HG03025 (cell line): Measurements from ENCODE around the gene HCRTR1.

ENCODE experiments used
- ATAC-seq: cut with Tn5 transposase; IDR thresholded peaks from one replicate; pipeline ENCODE4 v1.9.1; 2021; ENCODE audit warnings: mild to moderate bottlenecking, moderate library complexity; ENCODE audit not compliant: unreplicated experiment, low FRiP score

The HCRTR1 gene

DNA sequence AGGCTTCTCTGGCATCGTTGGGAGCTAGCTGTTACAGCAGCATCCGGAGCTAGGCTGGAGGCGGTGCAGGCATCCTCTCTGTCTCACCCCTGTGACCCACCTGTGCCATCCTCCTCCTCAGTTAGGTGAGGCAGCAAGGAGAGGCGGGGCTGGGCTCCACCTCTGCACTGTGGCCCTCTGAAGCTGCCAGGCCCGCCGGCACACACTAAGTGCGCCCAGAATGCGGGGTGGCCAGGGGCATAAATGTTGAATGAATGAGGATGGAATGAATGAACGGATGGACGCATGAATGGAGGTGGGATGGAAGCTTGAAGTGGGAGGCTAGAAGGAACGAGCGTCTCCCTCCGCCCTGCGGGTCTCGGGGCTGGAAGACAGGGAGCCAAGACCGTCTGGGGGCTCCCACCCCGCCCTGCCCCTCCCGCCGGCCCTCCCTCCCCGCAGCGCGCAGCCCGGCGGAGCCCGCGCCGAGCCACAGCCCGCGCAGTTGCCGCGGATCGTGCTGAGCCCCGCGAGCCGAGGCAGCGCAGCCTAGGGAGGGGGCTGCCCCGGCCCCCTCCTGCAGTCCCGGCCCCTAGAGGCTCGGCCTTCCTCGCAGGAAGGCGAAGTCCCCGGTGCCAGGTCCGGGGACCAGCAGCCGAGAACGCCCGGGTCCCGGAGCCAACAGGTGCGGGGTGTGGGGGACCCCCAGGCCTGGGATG lies at the start of gene HCRTR1:
Gene HCRTR1 (plus strand): TSS at position 472 of the 698 bp plus-strand sequence. CDS start 1,504 bp downstream, outside the sequence.
- ATAC-seq = no peak

DNA sequence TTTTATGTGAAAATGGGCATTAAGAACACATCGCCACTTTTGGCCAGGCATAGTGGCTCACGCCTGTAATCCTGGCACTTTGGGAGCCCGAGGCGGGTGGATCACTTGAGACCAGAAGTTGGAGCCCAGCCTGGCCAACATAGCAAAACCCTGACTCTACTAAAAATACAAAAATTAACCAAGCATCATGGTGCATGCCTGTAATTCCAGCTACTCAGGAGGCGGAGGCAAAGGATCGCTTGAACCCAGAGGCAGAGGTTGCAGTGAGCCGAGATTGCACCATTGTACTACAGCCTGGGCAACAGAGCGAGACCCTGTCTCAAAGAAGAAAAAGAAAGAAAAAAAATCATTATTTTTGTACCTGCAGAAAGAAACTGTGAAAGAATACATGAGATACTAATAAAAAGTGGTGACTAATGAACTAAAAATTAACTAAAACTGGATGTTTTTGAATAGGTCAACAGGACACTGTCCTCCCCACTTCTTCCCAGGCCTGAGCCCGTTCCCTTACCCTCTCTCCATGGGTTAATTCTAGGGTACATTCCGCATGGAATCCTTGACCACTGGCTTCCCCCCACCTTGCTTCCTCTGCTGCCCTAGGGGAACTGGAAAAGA lies 49.4 kb upstream of the HCRTR1 start:
- no peak for ATAC-seq

DNA sequence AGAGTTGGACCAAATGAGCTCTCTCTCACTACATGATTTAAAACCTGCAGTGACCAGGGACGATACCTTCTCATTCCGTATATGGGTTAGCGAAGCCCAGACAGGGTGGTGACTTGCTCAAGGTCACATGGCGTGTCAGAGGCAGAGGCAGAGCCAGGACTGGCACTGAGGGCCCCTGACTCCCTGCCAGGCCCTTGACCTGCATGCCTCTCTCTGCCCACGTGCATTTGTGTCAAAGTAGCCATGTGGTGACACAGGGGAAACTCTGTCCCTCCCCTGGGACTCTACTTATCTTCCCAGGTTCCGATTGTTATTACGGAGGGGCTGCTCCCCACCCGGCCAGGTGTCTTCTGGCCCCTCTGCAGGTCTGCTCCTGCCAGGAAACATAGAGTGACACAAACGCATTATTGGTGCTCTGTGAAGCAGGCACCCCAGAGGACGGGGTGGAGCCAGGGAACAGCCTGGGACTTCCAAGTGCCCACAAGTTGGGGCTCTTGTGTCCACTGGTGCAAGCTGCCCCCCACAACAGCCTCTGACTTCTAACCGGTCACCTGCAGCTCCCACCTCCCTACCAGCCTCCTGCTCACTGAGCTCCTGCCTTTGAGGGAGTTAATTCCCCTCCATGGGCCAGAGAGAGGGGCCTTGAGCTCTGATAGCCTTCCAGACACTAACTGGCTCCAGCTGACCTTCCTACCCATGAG lies 48.4 kb upstream of the HCRTR1 start:
- ATAC-seq = no peak

DNA sequence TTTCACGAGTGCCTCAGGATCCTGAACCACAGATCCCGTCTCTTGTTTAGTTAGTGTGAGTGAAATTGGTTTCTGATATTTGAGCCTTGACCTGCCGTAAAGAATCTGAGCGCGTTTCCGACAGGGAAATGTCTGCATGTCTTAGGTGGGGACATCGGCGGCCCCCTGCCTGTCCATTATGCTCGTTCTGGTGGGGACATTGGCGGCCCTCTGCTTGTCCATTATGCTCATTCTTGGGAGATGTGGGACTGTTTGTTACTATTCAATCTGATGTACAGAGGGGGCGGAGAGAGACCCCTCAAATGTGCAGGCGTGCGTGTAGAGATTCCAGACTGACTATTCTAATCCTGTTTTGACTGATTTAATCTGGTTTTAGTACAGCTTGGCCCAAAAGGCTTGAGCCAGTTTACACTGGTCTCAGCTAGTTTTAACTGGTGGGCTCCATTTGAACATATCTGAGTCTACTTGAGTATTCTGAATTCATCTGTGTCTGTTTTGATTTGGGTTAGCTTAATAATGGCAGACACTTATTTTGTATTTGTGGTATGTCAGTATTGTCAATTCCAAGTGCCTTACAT lies 47.8 kb upstream of the HCRTR1 start:
- ATAC-seq = no peak

DNA sequence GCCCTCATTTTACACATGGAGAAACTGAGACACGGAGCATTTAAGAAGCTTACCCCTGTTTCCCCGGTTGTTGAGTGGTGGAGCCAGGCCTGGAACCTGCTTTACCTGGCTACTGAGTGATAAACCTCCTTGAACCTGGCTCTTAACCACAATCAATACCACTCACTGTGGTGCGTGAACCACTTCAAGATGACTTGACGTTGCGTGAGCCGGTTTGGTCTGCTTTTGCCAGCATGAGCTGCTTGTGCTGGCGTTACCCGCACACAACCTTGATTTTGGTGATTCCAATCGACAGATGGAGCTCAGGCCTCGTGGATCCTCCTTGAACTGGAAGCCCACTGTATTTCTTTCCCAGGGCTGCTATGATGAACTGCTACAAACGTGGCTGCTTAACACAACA lies 47.3 kb upstream of the HCRTR1 start:
- no peak for ATAC-seq

DNA sequence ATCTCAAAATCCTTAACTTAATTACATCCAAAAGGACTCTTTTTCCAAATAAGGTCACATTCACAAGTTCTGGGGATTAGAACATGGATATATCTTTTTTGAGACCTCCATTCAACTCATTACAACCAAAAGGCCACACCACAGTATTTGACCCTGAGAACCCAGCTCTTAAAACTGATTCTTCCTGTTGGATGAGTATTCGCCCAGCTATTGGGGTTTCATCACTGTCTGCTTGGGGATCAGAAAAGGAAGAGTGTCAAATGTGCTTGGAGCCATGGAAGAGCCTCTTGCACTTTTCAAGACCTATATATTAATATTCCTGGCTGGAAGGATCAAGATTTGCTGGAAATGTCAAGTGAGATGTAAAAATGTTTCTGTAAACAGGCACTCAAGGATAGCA lies 46.6 kb upstream of the HCRTR1 start:
- ATAC-seq = no peak

DNA sequence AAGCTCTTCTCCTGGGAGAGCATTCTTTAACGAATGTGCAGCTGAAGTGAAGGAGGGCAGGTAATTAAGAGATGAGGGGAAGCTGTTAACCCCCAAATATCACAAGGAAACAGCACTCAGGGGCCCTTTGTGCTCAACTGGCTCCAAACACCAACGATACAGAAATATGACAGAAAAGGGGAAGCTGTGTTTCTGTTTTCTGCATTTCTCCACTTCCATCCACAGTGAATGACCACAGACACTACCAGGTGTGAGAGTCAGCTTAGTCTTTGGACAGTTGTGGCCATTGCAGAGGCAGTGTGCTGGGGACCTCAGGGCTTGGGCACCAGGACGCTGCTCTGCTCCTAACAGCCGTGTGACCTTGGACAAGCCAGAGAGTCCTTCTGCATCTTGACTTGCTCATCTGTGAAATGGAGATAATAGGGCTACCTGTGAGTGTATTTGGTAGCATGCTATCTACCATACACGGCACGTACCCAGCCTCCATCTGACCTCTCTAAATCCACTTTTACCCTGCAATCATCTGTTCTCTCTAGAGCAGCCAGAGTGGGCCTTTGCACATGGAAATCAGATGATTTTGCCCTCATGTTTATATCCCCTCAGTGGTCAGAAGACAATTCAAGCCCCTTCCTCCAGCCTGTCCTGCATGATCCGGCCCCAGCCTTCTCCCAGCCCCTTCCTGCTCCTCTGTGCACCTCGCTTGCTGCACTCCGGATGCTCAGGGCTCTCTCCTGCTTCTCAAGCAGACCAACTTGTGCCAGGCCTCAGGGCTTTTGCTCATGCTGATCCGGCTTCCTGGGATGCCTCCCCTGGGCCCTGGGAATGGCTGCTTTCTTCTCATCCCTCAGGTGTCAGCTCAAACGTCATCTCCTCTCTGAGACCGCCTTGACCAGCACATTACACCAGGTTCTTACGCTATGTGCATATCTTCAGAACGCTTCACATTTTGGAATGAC lies 45.9 kb upstream of the HCRTR1 start:
- no peak for ATAC-seq

DNA sequence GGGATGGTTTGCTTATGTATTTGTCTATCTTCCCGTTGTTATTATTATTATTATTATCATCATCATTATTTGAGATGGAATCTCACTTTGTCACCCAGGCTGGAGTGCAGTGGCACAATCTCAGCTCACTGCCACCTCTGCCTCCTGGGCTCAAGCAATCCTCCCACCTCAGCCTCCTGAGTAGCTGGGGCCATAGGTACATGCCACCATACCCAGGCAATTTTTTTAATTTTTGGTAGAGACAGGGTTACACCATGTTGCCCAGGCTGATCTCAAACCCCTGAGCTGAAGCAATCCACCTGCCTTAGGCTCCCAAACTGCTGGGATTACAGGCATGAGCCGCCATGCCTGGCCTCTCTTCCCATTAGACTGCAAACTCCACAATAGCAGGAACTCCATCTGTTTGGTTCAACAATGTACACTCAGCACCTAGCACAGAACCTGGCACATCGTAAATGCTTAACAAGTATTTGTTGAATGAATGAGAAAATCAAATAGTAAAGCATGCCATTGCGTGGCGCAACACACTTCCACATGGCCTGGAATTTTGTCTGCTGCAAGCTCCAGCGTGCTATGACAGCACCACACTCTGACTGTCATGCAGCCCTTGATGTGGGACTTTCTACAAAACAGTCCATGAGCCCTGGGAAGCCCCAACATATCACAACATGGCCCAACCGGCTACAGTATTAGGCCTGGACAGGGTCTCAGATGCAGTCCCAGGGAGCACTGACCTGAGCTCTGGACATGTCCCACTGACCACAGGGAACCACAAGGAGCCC lies 45.0 kb upstream of the HCRTR1 start:
- ATAC-seq = no peak

DNA sequence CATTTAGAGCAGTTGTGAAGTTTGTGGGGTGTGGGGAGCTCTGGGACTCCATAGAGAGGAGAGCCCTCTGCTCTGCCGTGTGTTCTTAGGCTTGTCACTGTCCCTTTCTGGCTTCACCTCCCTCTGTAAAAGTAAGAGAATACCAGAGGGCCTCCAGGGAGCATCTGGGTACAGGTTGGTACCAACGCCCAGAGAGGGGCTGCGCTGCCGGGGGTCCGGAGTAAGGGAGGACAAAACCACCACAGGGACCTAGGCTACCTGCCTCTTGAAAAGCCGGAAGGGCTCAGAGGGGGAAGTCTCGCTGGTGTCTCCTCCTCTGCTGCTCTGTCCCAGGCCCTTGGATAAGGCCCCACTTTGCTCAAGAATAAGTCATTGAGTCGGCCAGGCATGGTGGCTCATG lies 44.2 kb upstream of the HCRTR1 start:
- no peak for ATAC-seq

DNA sequence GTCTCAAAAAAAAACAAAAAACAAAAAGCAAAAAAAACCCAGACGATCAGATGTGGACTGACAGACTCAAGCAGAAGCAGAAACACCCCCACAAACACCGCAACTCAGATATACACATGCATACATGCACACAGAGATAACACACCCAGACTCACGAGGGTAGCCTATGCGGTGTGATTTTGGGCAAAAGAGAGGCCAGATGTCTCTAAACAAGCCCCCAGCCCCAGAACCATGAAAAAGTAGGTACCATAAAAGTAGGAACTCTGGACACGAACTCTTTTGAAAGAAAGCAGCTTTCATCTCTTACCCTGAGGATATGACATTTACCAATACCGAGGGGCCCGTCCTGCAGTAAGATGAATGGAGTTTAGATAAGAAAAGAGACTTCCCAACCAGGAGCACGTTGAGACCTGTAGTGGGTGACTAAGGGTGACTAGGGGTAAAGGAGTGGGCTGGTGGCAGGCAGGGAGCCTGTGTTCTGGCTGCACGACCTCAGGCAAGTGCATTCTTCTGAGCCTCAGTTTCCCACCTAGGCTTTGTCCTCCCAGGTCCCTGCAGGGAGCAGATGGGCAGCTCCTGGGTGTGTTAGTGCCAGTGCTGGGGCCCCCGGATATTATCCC lies 42.6 kb upstream of the HCRTR1 start:
- no peak for ATAC-seq

DNA sequence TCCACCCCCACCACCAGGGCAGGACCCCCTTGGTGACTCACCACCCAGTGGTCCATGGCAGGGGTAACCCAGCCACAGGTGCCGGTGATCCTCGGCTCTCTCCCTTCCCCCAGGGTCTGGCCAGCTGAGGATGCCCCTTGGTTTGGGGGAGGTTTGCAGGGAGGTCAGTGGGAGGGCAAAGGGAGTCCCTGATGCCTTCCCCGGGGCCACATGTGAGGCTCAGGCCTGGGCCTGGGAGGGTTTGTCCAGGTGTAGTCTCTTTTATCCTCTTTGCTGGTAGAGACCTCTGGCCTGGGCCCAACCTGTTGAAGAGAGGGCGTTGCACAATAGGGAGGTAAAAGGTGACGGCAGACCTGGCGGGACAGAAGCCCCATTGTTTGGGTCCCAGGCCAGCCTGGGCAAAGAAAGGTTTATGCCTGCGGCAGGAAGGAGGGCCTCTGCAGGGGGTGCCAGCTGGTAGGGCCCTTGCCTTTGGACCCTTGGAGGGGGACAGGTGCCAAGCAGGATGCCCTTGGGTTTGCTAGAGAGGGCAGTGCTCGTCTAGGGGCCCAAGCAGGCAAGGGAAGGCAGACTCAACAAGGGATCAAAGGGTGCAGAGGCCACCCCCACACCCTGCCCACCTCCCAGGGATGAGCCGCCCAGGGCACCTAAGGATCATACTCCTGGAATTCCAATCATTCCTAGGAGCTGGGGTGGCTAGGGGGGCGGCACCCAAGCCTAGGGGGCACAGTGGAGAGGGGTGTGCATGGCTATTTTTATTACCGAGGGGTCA lies 41.9 kb upstream of the HCRTR1 start:
- ATAC-seq = no peak

DNA sequence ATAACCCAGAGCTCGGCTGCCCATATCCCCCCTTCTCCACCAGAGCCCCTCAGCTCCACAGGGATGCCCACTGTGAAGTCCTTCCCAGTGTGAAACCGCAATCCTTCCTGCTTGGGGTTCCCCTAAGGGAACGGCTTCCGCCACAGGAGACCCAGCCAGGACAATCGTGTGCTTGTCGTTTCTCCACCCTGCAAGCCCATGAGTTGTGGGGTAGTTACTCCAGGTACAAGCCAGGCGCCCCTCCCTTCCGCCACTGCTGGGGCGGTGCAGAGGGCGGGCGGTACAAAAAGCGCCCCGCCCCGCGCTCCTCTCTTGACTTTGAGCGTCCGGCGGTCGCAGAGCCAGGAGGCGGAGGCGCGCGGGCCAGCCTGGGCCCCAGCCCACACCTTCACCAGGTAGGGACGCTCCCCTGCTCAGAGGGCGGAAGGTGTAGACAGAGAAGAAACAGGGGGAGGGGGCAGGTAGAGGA lies 41.3 kb upstream of the HCRTR1 start, which contains the start of gene TINAGL1:
Gene TINAGL1 (plus strand): TSS at position 315 of the 469 bp plus-strand sequence. CDS start 634 bp downstream, outside the sequence.
- no peak for ATAC-seq

DNA sequence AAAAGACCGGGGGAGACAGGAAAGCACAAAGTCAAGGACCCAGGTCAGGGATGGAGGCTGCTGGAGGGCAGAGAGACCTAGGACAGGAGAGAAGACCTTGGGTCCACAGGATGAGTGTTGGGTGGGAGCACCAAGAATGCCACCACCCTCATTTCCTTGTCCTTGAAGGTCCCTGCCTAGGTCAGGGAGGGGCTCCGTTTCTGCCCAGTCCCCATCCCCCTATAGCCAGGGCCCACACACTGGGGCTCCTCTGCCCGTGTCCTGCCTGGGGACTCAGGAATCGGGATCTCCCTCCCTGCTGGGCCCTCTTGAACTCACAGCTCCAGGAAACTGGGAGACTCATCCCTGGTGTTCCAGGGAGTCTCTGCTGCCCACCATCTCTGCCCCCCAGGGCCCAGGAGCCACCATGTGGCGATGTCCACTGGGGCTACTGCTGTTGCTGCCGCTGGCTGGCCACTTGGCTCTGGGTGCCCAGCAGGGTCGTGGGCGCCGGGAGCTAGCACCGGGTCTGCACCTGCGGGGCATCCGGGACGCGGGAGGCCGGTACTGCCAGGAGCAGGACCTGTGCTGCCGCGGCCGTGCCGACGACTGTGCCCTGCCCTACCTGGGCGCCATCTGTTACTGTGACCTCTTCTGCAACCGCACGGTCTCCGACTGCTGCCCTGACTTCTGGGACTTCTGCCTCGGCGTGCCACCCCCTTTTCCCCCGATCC lies 40.6 kb upstream of the HCRTR1 start:
- ATAC-seq = no peak

DNA sequence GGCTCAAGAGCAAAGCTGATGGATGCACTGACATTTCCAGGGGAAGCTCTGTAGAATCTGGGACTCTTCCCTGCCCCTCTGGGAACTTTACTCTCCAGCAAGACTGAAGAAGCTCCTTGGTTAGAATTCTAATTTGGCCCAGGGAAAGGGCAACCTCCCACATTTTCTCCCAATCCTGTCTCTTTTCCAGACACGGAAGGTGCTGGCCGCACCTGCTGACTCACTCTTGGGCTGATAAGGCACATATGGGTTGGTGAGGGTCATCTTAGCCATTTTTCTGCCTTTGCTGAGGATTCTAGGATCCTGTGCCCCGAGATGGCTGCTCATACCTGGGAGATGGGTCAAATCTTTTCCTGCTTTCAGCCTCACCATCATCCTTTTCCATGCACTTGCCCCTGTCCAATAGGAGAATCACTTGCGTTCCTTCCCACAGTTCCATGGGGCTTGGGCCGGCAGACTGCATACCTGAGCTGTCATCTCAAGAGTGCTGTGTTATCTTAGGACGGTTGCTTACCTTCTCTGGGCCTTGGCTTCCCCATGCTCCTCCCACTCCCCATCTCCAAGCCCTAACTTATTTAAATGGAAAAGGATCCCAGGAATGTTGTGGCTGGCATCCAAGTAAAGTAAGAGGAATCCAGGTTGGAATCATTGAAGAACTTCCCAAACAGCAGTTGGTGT lies 39.8 kb upstream of the HCRTR1 start:
- ATAC-seq = no peak

DNA sequence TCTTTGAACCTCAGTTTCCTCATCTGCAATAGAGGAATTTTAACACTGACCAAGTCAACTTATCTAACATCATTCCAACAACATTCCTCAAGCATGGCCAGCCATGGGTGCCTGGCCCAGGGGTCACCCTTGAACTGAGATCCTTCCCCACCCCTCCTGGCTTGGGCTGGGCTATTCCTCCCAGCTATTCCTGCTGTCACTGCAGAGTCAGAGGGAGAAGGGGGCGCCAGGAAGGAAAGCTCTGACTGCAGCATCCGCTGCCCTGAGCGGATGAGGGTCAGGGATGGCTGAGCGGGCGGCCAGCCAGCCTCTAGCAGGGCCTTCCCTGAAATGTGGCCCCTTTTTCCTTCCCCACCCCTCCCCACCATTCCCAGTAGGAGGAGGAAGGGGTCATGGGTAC lies 38.1 kb upstream of the HCRTR1 start:
- no peak for ATAC-seq

DNA sequence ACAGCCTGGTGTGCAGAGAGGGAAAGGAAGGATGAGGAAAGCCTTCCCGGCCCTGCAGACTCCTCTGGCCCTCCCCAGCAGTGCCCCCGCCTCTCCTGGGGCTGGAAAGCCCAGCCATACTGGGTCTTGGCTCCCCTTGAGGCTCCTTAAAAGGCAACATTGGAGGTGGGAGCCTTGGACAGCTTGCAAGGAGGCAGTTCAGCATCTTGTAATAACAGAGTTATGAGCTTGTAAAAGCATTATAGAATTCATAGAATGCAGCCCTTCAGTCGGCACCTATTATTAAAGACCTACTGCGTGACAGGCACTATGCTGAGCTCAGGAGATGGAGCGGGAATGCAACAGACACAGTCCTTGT lies 37.0 kb upstream of the HCRTR1 start:
- no peak for ATAC-seq
